Cardiac muscle cell (in vitro differentiated cells and primary cell): ENCODE results near the gene GSG1L. TPM values are rescaled to one million over a fixed set of nuclear protein-coding genes. Genes with fewer than 3 reads are reported as not detected.

Experiments used
- DNase-seq, 2 donors: peaks; one replicate each; pipeline versions ENCODE4 v3.0.0 to v3.0.0-alpha.2; 2010 to 2017; ENCODE audit warnings: low read depth in 1 of 2, low spot score in 1 of 2
- H3K27ac ChIP-seq: fragments of 200-600 bp; sonication (generic); 2 replicates; pipeline ENCODE4 v1.5.1; 2016
- H3K27me3 ChIP-seq: fragments of 200-600 bp; sonication (generic); 2 replicates; pipeline ENCODE4 v1.6.0; 2016; ENCODE audit warnings: control low read depth
- H3K36me3 ChIP-seq: fragments of 200-600 bp; sonication (generic); 2 replicates; pipeline ENCODE4 v1.5.1; 2016; ENCODE audit warnings: control low read depth
- H3K4me1 ChIP-seq: fragments of 200-600 bp; sonication (generic); 2 replicates; pipeline ENCODE4 v1.8.1; 2017; ENCODE audit warnings: low read depth, mild to moderate bottlenecking, mixed run types
- H3K4me3 ChIP-seq: fragments of 200-600 bp; sonication (generic); 2 replicates; pipeline ENCODE4 v1.5.1; 2016; ENCODE audit warnings: mild to moderate bottlenecking
- H3K9me3 ChIP-seq: fragments of 200-600 bp; sonication (generic); 2 replicates; pipeline ENCODE4 v1.5.1; 2017; ENCODE audit warnings: low read depth, mild to moderate bottlenecking, control low read depth
- CTCF ChIP-seq: IDR thresholded peaks from 2 replicates; pipeline ENCODE4 v1.5.1; 2012; ENCODE audit warnings: low read depth, mild to moderate bottlenecking, low read length
- polyA plus RNA-seq: library from polyadenylated mRNA; unstranded; fragments of >200 nt; fragmentation: Nextera tagmentation; extraction: Ambion mirVana; gene quantifications from 2 replicates; pipeline ENCODE4 v1.2.1, GENCODE V29; 2016
- total RNA-seq: library from RNA; depleted of rRNA; stranded (reverse); fragments of >200 nt; gene quantifications from 2 replicates; pipeline ENCODE4 v1.2.3, GENCODE V29; 2016

The GSG1L gene
- total and polyA plus RNA-seq, 2 experiments from 2014 or later: not detected

GRCh38 chr16:27853651-27854050 lies 209.9 kb downstream of the GSG1L start:
- H3K27me3 ChIP-seq: no peaks in the 10 kb centered on the region
- H3K4me1 ChIP-seq: peaks cover 19% of the 10 kb centered on the region
- no peak for TF ChIP-seq CTCF
- no peaks in the 10 kb centered on the region for H3K36me3 ChIP-seq
- DNase-seq: no peak
- H3K9me3 ChIP-seq: no peaks in the 10 kb centered on the region
- H3K27ac ChIP-seq: peak overlapping the region; percentile 71
- no peak overlapping the region for H3K4me3 ChIP-seq

GRCh38 chr16:27853101-27853500 lies 210.4 kb downstream of the GSG1L start:
- no peaks in the 10 kb centered on the region for H3K27me3 ChIP-seq
- no peak for TF ChIP-seq CTCF
- DNase-seq: peak in 1 of 2 donors; percentile 50
- H3K27ac ChIP-seq: peak overlapping the region; percentile 71
- H3K36me3 ChIP-seq: no peaks in the 10 kb centered on the region
- peaks cover 19% of the 10 kb centered on the region for H3K4me1 ChIP-seq
- H3K4me3 ChIP-seq: no peak overlapping the region
- no peaks in the 10 kb centered on the region for H3K9me3 ChIP-seq

DNA sequence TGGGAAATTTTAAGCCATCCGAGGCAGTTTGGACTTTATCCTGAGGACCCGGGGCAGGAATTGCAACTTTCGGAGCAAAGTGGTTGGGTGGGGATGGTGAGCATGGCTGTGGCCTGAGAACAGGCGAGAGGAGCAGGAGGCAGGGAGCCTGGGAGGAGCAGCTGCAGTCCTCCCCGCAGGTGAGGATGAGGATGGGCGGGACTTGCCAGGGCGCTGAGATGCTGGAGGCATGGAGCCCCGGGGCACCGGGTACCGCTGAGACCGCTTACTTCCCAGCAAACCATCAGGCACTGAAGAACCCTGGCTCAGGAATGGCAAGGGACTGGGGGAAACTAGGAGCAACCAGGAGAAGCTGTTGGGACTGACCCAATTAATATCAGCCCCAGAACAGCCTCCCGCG lies 210.8 kb downstream of the GSG1L start:
- peaks cover 19% of the 10 kb centered on the region for H3K4me1 ChIP-seq
- H3K9me3 ChIP-seq: no peaks in the 10 kb centered on the region
- H3K27ac ChIP-seq: peak overlapping the region; percentile 71
- no peak for DNase-seq
- no peak overlapping the region for H3K4me3 ChIP-seq
- H3K27me3 ChIP-seq: no peaks in the 10 kb centered on the region
- TF ChIP-seq CTCF: no peak
- H3K36me3 ChIP-seq: no peaks in the 10 kb centered on the region

DNA sequence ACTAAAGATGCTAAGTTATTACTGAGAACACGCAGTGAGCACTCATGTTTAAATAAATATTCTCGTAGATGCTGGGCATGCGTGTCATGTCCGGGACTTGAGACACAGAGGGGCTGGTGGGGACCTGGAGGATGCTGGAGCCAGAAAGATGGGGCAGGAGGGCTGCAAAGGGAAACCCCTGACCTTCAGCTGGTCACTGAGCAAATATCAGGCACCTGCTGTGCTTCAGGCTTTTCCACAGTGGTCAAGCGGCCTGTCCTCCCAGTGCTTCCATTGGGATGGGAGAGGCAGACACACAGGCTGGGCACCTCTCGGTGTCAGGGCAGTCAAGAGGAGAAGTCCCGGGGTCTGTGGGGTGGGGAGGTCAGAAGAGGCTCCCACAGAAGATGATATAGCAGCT lies 211.4 kb downstream of the GSG1L start:
- Histone ChIP-seq H3K9me3 (no peaks in the 10 kb centered on the region), H3K4me1 (peaks cover 19% of the 10 kb centered on the region), H3K27me3 (no peaks in the 10 kb centered on the region), H3K36me3 (no peaks in the 10 kb centered on the region), H3K27ac (no peak overlapping the region), H3K4me3 (no peak overlapping the region)
- no peak for DNase-seq
- TF ChIP-seq CTCF: no peak

- Histone ChIP-seq H3K36me3 (no peaks in the 10 kb centered on the region), H3K27me3 (no peaks in the 10 kb centered on the region), H3K4me3 (no peak overlapping the region), H3K4me1 (peaks cover 19% of the 10 kb centered on the region), H3K27ac (no peak overlapping the region), H3K9me3 (no peaks in the 10 kb centered on the region)
- DNase-seq: no peak
- TF ChIP-seq CTCF: no peak
These were observed 211.9 kb downstream of the GSG1L start for GRCh38 chr16:27851586-27851985.

DNA sequence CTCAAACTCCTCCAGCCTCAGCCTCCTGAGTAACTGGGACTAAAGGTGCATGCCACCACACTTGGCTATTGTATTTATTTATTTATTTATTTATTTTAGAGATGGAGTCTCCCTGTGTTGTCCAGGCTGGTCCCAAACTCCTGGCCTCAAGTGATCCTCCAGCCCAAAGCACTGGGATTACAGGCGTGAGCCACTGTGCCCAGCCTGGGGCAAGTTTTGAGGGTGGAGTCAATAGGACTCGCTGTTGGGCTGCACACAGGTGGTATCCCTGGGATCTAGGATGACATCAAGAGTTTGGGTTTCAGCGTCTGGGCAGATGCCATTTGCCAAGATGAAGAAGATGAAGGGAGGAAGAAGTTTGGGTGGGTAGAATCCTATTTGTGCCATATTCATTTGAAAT lies 213.9 kb downstream of the GSG1L start:
- no peak overlapping the region for H3K27ac ChIP-seq

More for the DNA sequence above, 213.9 kb downstream of the GSG1L start:
- no peak for TF ChIP-seq CTCF
- H3K36me3 ChIP-seq: no peaks in the 10 kb centered on the region
- no peaks in the 10 kb centered on the region for H3K27me3 ChIP-seq
- no peaks in the 10 kb centered on the region for H3K9me3 ChIP-seq
- no peak overlapping the region for H3K4me3 ChIP-seq
- peaks cover 24% of the 10 kb centered on the region for H3K4me1 ChIP-seq
- DNase-seq: no peak
